ENCODE data around the gene CFAP221.

DNA sequence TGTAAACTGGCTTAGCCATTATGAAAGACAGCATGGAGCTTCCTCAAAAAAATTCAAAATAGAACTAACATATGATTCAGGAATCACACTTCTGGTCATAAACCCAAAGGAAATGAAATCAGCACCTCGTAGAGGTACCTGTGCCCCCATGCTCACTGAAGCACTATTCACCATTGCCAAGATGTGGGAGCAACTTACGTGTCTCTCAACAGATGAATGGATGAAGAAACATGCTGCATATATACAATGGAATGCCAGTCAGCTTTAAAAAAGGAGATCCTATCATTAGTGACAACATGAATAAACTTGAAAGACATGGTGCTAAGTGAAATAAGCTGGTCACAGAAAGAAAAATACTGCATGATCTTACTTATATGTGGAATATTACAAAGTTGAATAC lies 28.1 kb upstream of the CFAP221 start:
- TF ChIP-seq CTCF (IDR thresholded peaks at IDR 0.05) (no peak), POLR2AphosphoS5 (IDR thresholded peaks at IDR 0.05) (no peak), POLR2A (IDR thresholded peaks at IDR 0.05) (no peak)
